ENCODE measurements around the gene CCDC90B. TPM values are rescaled to one million over a fixed set of nuclear protein-coding genes. Genes with fewer than 3 reads are reported as not detected.

CCDC90B gene
- total and polyA plus RNA-seq, 2 of the 8 experiments (the other 6 are each of a cell fraction or from before 2014, with no cell fraction given), result 21.8 to 54.5 TPM

GRCh38 chr11:83278351-83278750 is 7.8 kb downstream of the CCDC90B start:
- DNase-seq (ENCODE audit: low read depth in 1 of 2, low spot score in 2 of 2), result no peak
- ChIA-PET CTCF (ENCODE audit: partially characterized antibody) (no interaction called here), POLR2A (ENCODE audit: partially characterized antibody) (no interaction called here)
- no peak for TF ChIP-seq SIN3A (conservative IDR thresholded peaks at IDR 0.05 in 1 of 2, IDR thresholded peaks at IDR 0.05 in 1 of 2; ENCODE audit: low read depth in 1 of 2, low read length in 2 of 2)
- no peak for TF ChIP-seq NRF1 (IDR thresholded peaks at IDR 0.05; ENCODE audit: low read depth, low read length)
- TF ChIP-seq CBX5 (IDR thresholded peaks at IDR 0.05; ENCODE audit: low read depth, low read length), result no peak
- no peak for TF ChIP-seq TEAD4 (IDR thresholded peaks at IDR 0.05; ENCODE audit: low read depth, low read length)
- no peak for TF ChIP-seq RFX5 (IDR thresholded peaks at IDR 0.05; ENCODE audit: borderline replicate concordance, low read depth, low read length)
- TF ChIP-seq CREB1 (IDR thresholded peaks at IDR 0.05), result no peak
- no peak for TF ChIP-seq SP1 (IDR thresholded peaks at IDR 0.05; ENCODE audit: low read depth, low read length)
- no peak for TF ChIP-seq EP300 (IDR thresholded peaks at IDR 0.05; ENCODE audit: borderline replicate concordance in 1 of 2, low read depth in 2 of 2, low read length in 2 of 2)
- no peak for TF ChIP-seq SAP30 (IDR thresholded peaks at IDR 0.05; ENCODE audit: insufficient read depth, insufficient replicate concordance, low read length)
- TF ChIP-seq, protein P1, sequence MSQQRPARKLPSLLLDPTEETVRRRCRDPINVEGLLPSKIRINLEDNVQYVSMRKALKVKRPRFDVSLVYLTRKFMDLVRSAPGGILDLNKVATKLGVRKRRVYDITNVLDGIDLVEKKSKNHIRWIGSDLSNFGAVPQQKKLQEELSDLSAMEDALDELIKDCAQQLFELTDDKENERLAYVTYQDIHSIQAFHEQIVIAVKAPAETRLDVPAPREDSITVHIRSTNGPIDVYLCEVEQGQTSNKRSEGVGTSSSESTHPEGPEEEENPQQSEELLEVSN (IDR thresholded peaks at IDR 0.05), result no peak
- TF ChIP-seq BACH1 (IDR thresholded peaks at IDR 0.05; ENCODE audit: low read length), result no peak
- TF ChIP-seq CTCF (IDR thresholded peaks at IDR 0.05; ENCODE audit: control extremely low read depth in 1 of 3, insufficient read depth in 1 of 3, low read depth in 1 of 3, low read length in 3 of 3), result no peak

More at GRCh38 chr11:83278351-83278750, 7.8 kb downstream of the CCDC90B start:
- Histone ChIP-seq H3K4me2 (ENCODE audit: insufficient read depth in 1 of 2, low read depth in 2 of 2, low read length in 2 of 2) (no peak overlapping the region), H4K8ac (ENCODE audit: extremely low read depth, insufficient read depth, low read length) (no peak overlapping the region), H2BK20ac (ENCODE audit: low read length) (no peak overlapping the region), H3K27ac (ENCODE audit: low read depth, low read length) (no peak overlapping the region), H3K23me2 (ENCODE audit: low read depth, low read length) (no peaks in the 10 kb centered on the region), H3K27me3 (replicated peaks in 1 of 4; ENCODE audit: control insufficient read depth in 3 of 4, extremely low read depth in 1 of 4, insufficient read depth in 3 of 4, low read length in 3 of 4) (no peaks in the 10 kb centered on the region), H3K23ac (ENCODE audit: insufficient read length) (no peak overlapping the region), H2BK120ac (replicated peaks; ENCODE audit: low read depth, low read length) (no peak overlapping the region), H2AFZ (ENCODE audit: low read length) (no peak overlapping the region), H3K79me2 (ENCODE audit: control insufficient read depth in 1 of 2, insufficient read depth in 2 of 2, low read length in 2 of 2) (peaks cover 0 to 17% of the 10 kb centered on the region in 2 experiments; a peak in 1 of 4 replicates), H3K4me1 (replicated peaks in 1 of 4; ENCODE audit: control insufficient read depth in 3 of 4, insufficient read depth in 4 of 4, low read length in 3 of 4) (no peaks in the 10 kb centered on the region), H3K9ac (replicated peaks in 1 of 4; ENCODE audit: extremely low read depth in 1 of 4, low read depth in 3 of 4, low read length in 3 of 4) (no peak overlapping the region), H3K4ac (replicated peaks; ENCODE audit: insufficient read length, low read depth, low read length) (no peak overlapping the region), H3K4me3 (ENCODE audit: extremely low read depth in 1 of 4, insufficient read depth in 2 of 4, low read depth in 3 of 4, low read length in 4 of 4) (no peak overlapping the region), H3K36me3 (ENCODE audit: control insufficient read depth in 2 of 4, insufficient read depth in 4 of 4, low read length in 3 of 4) (peaks cover 0 to 60% (median 6%) of the 10 kb centered on the region in 4 experiments; a peak in 6 of 8 replicates), H3K14ac (ENCODE audit: insufficient read length) (no peak overlapping the region), H4K5ac (ENCODE audit: insufficient read length, low read depth, low read length) (no peak overlapping the region), H4K20me1 (replicated peaks in 1 of 2; ENCODE audit: control insufficient read depth in 1 of 2, insufficient read depth in 2 of 2, low read length in 2 of 2) (peaks cover 0 to 1% of the 10 kb centered on the region in 2 experiments), H3K56ac (replicated peaks; ENCODE audit: insufficient read length, low read depth, low read length) (no peak overlapping the region), H3K9me3 (ENCODE audit: insufficient read depth in 2 of 2, low read depth in 1 of 2, low read length in 1 of 2) (no peaks in the 10 kb centered on the region), H2AK5ac (ENCODE audit: low read depth, low read length) (no peak overlapping the region), H2BK5ac (ENCODE audit: low read depth, low read length) (no peak overlapping the region), H3K79me1 (ENCODE audit: low read depth, low read length) (no peaks in the 10 kb centered on the region), H4K91ac (replicated peaks; ENCODE audit: insufficient read length, low read length) (no peak overlapping the region), H2BK15ac (ENCODE audit: low read length) (no peak overlapping the region), H2BK12ac (ENCODE audit: low read depth, low read length) (no peak overlapping the region), H3K18ac (ENCODE audit: extremely low read depth, low read length) (no peak overlapping the region)
- no peak for FAIRE-seq

All from H1 (cell line).